Cardiac septum (tissue), 1 donor: Measurements from ENCODE around the gene QSOX1. TPM values are rescaled to one million over a fixed set of nuclear protein-coding genes. Genes with fewer than 3 reads are reported as not detected.

Experiments used
- DNase-seq: peaks from one replicate; pipeline ENCODE4 v3.0.0-alpha.2; 2020; ENCODE audit warnings: low spot score
- intact Hi-C: fragments of 100-400 bp; cut with DNase I; formaldehyde crosslinking; loops from one replicate; pipeline ENCODE4 v1.14.0; 2022
- total RNA-seq: library from RNA; stranded (reverse); fragmentation: NEBNext Ultra II Directional; extraction: Animal tissue kit (Norgen Biotek cat#: 25700); gene quantifications from one replicate; pipeline ENCODE4 v1.2.1, GENCODE V29; 2021
- donor health status: DM: no; HTN: no; CAD: no.

Gene QSOX1
- total RNA-seq, 1 donor from 2014 or later: 106 TPM

GRCh38 chr1:180224902-180225301 is 70.2 kb downstream of the QSOX1 start:
- DNase-seq: no peak
- intact Hi-C loops: no loop called here

- intact Hi-C loops: no loop called here
- no peak for DNase-seq
Measured at GRCh38 chr1:180225403-180225802, 70.7 kb downstream of the QSOX1 start.

GRCh38 chr1:180227861-180228647 is 73.4 kb downstream of the QSOX1 start:
- intact Hi-C loops: no loop called here
- DNase-seq: no peak

GRCh38 chr1:180228648-180229482 is 74.2 kb downstream of the QSOX1 start:
- peak; percentile 65 for DNase-seq
- intact Hi-C loops: no loop called here

- intact Hi-C loops: no loop called here
- DNase-seq: peak; percentile 73
Measured at GRCh38 chr1:180229483-180230415, 75.1 kb downstream of the QSOX1 start, which contains the start of gene LHX4. LHX4 (plus strand) TSS chr1:180230264; CDS start chr1:180230530, 266 bp downstream.

GRCh38 chr1:180230416-180230790 is 75.7 kb downstream of the QSOX1 start:
- intact Hi-C loops: no loop called here
- DNase-seq: no peak

- DNase-seq: peak; percentile 74
- intact Hi-C loops: no loop called here
Measured at GRCh38 chr1:180230791-180231505, 76.3 kb downstream of the QSOX1 start.

- intact Hi-C loops: no loop called here
- no peak for DNase-seq
Measured at GRCh38 chr1:180231506-180231921, 76.8 kb downstream of the QSOX1 start.

- DNase-seq: peak; percentile 17
- intact Hi-C loops: no loop called here
Measured at GRCh38 chr1:180231936-180232335, 77.3 kb downstream of the QSOX1 start.

GRCh38 chr1:180232521-180233043 is 77.9 kb downstream of the QSOX1 start:
- peak; percentile 38 for DNase-seq
- intact Hi-C loops: no loop called here

GRCh38 chr1:180233191-180234011 is 78.7 kb downstream of the QSOX1 start:
- DNase-seq: peak; percentile 71
- intact Hi-C loops: no loop called here

- intact Hi-C loops: no loop called here
- peak; percentile 74 for DNase-seq
Measured at GRCh38 chr1:180234369-180235076, 79.9 kb downstream of the QSOX1 start.

GRCh38 chr1:180235077-180235501 is 80.4 kb downstream of the QSOX1 start:
- DNase-seq: peak; percentile 62

GRCh38 chr1:180235502-180236239 is 81.0 kb downstream of the QSOX1 start:
- intact Hi-C loops: no loop called here
- peak; percentile 33 for DNase-seq

More at GRCh38 chr1:180235077-180235501, 80.4 kb downstream of the QSOX1 start:
- intact Hi-C loops: no loop called here

GRCh38 chr1:180236698-180237509 is 82.2 kb downstream of the QSOX1 start:
- DNase-seq: peak; percentile 9
- intact Hi-C loops: no loop called here
